Body of pancreas (tissue), 4 donors: ENCODE data around the gene EEPD1. TPM values are rescaled to one million over a fixed set of nuclear protein-coding genes. Genes with fewer than 3 reads are reported as not detected.
A peak's percentile ranks its signal among the peaks of the same experiment; 100 is the strongest.

Experiments used
- ATAC-seq: fragments of 150-250 bp; one replicate; pipeline ENCODE4 v1.9.1; 2016
- DNase-seq, 4 donors: peaks; one replicate each; pipeline ENCODE4 v3.0.0-alpha.2; 2019
- H3K27ac ChIP-seq, 4 donors: fragments of 200-600 bp; sonication (generic); 1 replicate in 3 of 4; 2 replicates in 1 of 4; pipeline versions ENCODE4 v1.5.1 to v1.6.1; 2016 to 2019; ENCODE audit warnings: mild to moderate bottlenecking in 1 of 4, mixed read lengths in 1 of 4, moderate library complexity in 1 of 4
- H3K27me3 ChIP-seq, 2 donors: fragments of 200-600 bp; sonication (generic); one replicate each; pipeline ENCODE4 v1.6.0; 2016; ENCODE audit warnings: mild to moderate bottlenecking in 1 of 2
- H3K36me3 ChIP-seq, 2 donors: fragments of 200-600 bp; sonication (generic); replicated peaks in 1 of 2; 2 replicates each; pipeline ENCODE4 v1.5.1; 2016; ENCODE audit warnings: low read depth in 2 of 2; ENCODE audit not compliant: insufficient read depth in 1 of 2
- H3K4me1 ChIP-seq: fragments of 200-600 bp; sonication (generic); one replicate; pipeline ENCODE4 v1.6.0; 2016
- H3K4me3 ChIP-seq, 2 donors: fragments of 200-600 bp; sonication (generic); 1 replicate in 1 of 2; 2 replicates in 1 of 2; pipeline ENCODE4 v1.5.1; 2016 to 2019
- H3K9me3 ChIP-seq, 3 donors: fragments of 200-600 bp; sonication (generic); 1 replicate in 2 of 3; 2 replicates in 1 of 3; pipeline ENCODE4 v1.5.1; 2016
- POLR2A ChIP-seq, 3 donors: fragments of 450-650 bp; IDR thresholded peaks; one replicate each; pipeline ENCODE4 v1.6.1; 2016; ENCODE audit warnings: antibody characterized with exemption in 3 of 3, mild to moderate bottlenecking in 2 of 3
- WGBS, 2 donors: methylation state at CpG; one replicate each; pipeline ENCODE4 v1.1.5; 2017; 5-methylcytosine and 5-hydroxymethylcytosine counted together
- intact Hi-C: fragments of 100-400 bp; cut with DNase I; formaldehyde crosslinking; loops from one replicate; pipeline ENCODE4 v1.15.1; 2023
- total RNA-seq, 2 donors: library from RNA; depleted of rRNA; stranded (reverse); fragments of >200 nt; gene quantifications; one replicate each; pipeline ENCODE4 v1.1.0, GENCODE V29; 2016
- TF ChIP-seq, protein P1 (sequence below), 7 experiments: fragments of 450-650 bp in 4 of 7; fragments of 200-600 bp in 3 of 7; sonication (generic) in 3 of 7; IDR thresholded peaks; one replicate each; pipeline ENCODE4 v1.5.1; 2016 to 2019; ENCODE audit warnings: antibody characterized with exemption in 7 of 7

Gene EEPD1
- total RNA-seq, 2 donors from 2014 or later = 13.5 to 24.1 TPM

DNA sequence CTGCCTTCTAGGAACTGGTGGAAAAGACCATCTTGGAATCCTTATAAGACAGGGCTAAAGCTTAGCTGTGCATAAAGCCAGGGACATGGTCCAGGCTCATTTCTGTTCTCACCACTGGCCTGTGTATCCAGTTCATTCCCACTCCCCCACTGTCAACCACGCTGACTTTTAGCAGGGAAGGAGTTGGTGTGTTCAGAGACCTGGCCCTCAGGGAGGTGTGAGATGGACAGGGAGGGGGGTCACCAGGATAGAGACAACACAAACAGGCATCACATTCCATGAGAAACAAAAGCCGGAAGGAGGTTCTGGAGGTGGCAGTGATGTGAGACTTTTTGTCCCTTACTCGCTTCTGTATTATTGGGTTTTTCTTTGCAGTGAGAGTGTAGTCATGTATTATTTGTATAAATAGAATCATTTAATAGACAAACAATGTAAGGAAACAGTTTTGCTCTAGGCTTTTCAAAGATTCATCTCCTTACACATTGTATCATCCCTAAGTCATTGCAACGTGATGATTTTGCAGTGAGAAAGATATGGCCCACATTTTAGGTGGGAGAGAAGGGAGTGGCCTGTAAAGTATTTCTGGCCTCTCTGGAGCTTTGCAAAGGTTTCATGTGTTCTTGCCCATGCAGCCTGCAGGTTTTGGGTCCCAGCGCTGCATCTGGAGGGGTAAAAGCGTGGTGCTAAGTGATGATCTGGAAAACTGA is 52.0 kb downstream of the EEPD1 start:
- intact Hi-C loops = no loop called here
- Histone ChIP-seq H3K36me3 (no peaks in the 10 kb centered on the region), H3K27me3 (no peaks in the 10 kb centered on the region), H3K9me3 (no peaks in the 10 kb centered on the region), H3K4me3 (no peak overlapping the region), H3K27ac (no peak overlapping the region), H3K4me1 (peaks cover 47% of the 10 kb centered on the region)
- 85 to 92% methylated on average over 6 of the region's 6 CpGs for WGBS, 2 donors
- TF ChIP-seq, protein P1, sequence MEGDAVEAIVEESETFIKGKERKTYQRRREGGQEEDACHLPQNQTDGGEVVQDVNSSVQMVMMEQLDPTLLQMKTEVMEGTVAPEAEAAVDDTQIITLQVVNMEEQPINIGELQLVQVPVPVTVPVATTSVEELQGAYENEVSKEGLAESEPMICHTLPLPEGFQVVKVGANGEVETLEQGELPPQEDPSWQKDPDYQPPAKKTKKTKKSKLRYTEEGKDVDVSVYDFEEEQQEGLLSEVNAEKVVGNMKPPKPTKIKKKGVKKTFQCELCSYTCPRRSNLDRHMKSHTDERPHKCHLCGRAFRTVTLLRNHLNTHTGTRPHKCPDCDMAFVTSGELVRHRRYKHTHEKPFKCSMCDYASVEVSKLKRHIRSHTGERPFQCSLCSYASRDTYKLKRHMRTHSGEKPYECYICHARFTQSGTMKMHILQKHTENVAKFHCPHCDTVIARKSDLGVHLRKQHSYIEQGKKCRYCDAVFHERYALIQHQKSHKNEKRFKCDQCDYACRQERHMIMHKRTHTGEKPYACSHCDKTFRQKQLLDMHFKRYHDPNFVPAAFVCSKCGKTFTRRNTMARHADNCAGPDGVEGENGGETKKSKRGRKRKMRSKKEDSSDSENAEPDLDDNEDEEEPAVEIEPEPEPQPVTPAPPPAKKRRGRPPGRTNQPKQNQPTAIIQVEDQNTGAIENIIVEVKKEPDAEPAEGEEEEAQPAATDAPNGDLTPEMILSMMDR (IDR thresholded peaks at IDR 0.05) = no peak
- TF ChIP-seq POLR2A (IDR thresholded peaks at IDR 0.05) = no peak
- ATAC-seq = no peak
- no peak for DNase-seq

DNA sequence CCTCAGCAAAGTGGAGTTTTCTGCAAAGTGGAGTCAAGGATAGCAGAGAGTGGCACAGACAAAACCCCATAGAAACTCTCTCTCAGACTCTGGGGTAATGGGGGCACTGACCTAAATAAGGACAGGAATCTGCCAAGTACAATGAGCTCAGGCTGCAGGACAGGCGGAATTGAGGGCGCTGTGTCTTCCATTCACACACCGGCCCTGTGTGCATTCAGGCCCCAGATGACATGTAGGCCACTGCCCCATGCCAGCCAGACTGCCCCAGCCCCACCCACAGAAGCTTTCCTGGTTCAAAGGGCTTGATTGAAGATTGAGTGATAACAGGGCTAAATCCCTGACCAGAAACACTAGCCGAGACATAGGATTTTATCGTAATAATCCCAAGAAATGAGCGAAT is 52.7 kb downstream of the EEPD1 start:
- H3K4me3 ChIP-seq = no peak overlapping the region
- TF ChIP-seq, protein P1 (IDR thresholded peaks at IDR 0.05) = no peak
- no peak for TF ChIP-seq POLR2A (IDR thresholded peaks at IDR 0.05)
- ATAC-seq = no peak
- no peaks in the 10 kb centered on the region for H3K36me3 ChIP-seq
- H3K27ac ChIP-seq = no peak overlapping the region
- 84 to 100% methylated on average over 5 to 6 of the region's 6 CpGs for WGBS, 2 donors
- H3K9me3 ChIP-seq = no peaks in the 10 kb centered on the region
- DNase-seq = no peak
- no peaks in the 10 kb centered on the region for H3K27me3 ChIP-seq
- H3K4me1 ChIP-seq = peaks cover 47% of the 10 kb centered on the region
- intact Hi-C loops = no loop called here

DNA sequence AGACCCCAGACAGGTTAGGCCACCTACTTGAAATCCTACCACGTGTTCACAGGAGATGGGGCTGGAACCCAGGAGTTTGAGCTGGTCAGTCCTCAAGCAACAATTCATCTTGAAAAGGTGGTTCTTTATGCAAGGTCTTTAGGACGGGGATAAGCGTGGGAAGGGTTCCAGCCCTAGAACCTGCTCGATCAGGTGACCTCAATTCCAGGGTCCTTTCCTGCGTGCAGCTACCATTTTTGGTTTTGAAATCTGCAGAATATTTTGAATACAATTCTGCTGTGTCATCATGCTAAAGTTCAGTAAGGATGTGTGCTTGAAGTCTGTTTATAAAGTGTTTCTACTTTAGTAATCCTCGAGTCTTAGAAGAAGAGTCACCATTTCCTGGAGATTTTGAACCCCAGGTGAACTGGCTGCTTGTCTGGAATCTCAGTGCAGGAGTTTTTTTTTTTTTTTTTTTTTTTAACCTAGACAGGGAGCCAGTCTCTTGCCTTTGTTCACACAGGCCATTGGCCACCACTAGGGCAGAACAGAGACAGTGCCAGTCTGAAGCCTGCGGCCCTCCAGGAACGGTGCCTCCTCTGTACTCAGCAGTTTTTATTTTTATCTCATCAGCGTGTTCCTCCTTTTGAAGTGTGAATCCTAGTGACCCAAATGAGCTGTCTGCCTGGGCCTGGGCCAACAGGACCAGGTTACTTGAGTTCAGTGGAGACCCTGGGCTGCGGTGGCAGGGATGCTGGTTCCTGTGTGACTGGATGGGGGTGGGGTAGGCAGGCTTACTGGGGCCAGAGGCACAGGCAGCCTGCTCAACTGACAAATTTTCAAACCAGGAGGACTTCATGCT is 54.6 kb downstream of the EEPD1 start:
- no peak for TF ChIP-seq POLR2A (IDR thresholded peaks at IDR 0.05)
- TF ChIP-seq, protein P1 (IDR thresholded peaks at IDR 0.05) = peak in 4 of 7 experiments; percentile 8 to 15 (median 12)
- peak overlapping the region in 3 of 4 donors; percentile 24 to 58 (median 57) for H3K27ac ChIP-seq
- peaks cover 29% of the 10 kb centered on the region for H3K4me1 ChIP-seq
- intact Hi-C loops = no loop called here
- WGBS, 2 donors = 57 to 65% methylated on average over 9 to 10 of the region's 10 CpGs
- DNase-seq (peak in 3 of 4 donors; percentile 36 to 79 (median 59)), ATAC-seq (no peak)
- H3K27me3 ChIP-seq = no peaks in the 10 kb centered on the region
- H3K36me3 ChIP-seq = no peaks in the 10 kb centered on the region
- no peaks in the 10 kb centered on the region for H3K9me3 ChIP-seq
- no peak overlapping the region for H3K4me3 ChIP-seq

DNA sequence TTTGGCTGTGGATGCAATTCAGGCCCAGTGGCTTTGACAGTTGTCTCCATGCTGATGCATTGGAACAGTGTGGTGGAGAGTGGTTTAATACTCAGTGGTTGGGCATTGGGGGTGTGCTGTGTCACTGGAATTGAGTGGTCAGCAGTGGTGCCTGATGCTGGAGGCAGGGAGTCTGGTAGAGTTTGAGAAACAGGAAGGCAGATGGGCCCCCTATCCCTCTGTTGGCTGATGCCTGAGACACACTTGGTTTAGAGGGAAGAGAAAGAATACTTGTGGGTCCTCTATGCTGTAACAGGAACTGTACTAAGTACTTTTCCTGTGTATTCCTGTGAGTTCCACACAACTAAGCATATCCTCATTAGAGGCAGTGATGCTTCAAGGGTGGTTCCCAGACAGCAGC is 55.4 kb downstream of the EEPD1 start:
- ATAC-seq (no peak), DNase-seq (peak in 1 of 4 donors; percentile 33)
- Histone ChIP-seq H3K27ac (peak overlapping the region in 2 of 4 donors; percentile 57 to 58), H3K9me3 (no peaks in the 10 kb centered on the region), H3K4me1 (peaks cover 21% of the 10 kb centered on the region), H3K36me3 (no peaks in the 10 kb centered on the region), H3K4me3 (no peak overlapping the region), H3K27me3 (no peaks in the 10 kb centered on the region)
- intact Hi-C loops = no loop called here
- no peak for TF ChIP-seq POLR2A (IDR thresholded peaks at IDR 0.05)
- TF ChIP-seq, protein P1 (IDR thresholded peaks at IDR 0.05) = no peak
